ENCODE measurements around the gene SDHD. TPM values are rescaled to one million over a fixed set of nuclear protein-coding genes. Genes with fewer than 3 reads are reported as not detected.

The SDHD gene
- total and polyA plus RNA-seq, 9 donors: 86.3 to 109 (median 98.8) TPM

- no peaks in the 10 kb centered on the region for H3K9me3 ChIP-seq (replicated peaks; ENCODE audit: control insufficient read depth, low read depth, low read length)
These were observed 9.5 kb downstream of the SDHD start for GRCh38 chr11:112096194-112096593.

GRCh38 chr11:112097734-112098528 is 11.3 kb downstream of the SDHD start:
- WGBS (ENCODE audit: insufficient coverage): 97% methylated on average over 7 of the region's 11 CpGs
- H3K9me3 ChIP-seq (replicated peaks; ENCODE audit: control insufficient read depth, low read depth, low read length): no peaks in the 10 kb centered on the region
- no peak for DNase-seq
- no peaks in the 10 kb centered on the region for H3K27me3 ChIP-seq (ENCODE audit: control insufficient read depth, insufficient read depth, low read length)
- no peak overlapping the region for H3K27ac ChIP-seq (ENCODE audit: low read length)
- no peaks in the 10 kb centered on the region for H3K4me1 ChIP-seq (ENCODE audit: control insufficient read depth, insufficient read depth, low read length)
- no peak overlapping the region for H3K4me3 ChIP-seq (ENCODE audit: low read length)
- H3K36me3 ChIP-seq (ENCODE audit: control insufficient read depth, insufficient read depth, low read length): peaks cover 19% of the 10 kb centered on the region

More at GRCh38 chr11:112096194-112096593, 9.5 kb downstream of the SDHD start:
- H3K4me1 ChIP-seq (ENCODE audit: control insufficient read depth, insufficient read depth, low read length): no peaks in the 10 kb centered on the region
- H3K4me3 ChIP-seq (ENCODE audit: low read length): no peak overlapping the region
- H3K36me3 ChIP-seq (ENCODE audit: control insufficient read depth, insufficient read depth, low read length): peaks cover 34% of the 10 kb centered on the region
- H3K27ac ChIP-seq (ENCODE audit: low read length): no peak overlapping the region
- no peaks in the 10 kb centered on the region for H3K27me3 ChIP-seq (ENCODE audit: control insufficient read depth, insufficient read depth, low read length)
- no peak for DNase-seq

GRCh38 chr11:112100462-112100861 is 13.8 kb downstream of the SDHD start:
- no CpG with 5 or more reads among the region's 2 CpGs for WGBS (ENCODE audit: insufficient coverage)
- Histone ChIP-seq H3K27me3 (ENCODE audit: control insufficient read depth, insufficient read depth, low read length) (no peaks in the 10 kb centered on the region), H3K9me3 (replicated peaks; ENCODE audit: control insufficient read depth, low read depth, low read length) (no peaks in the 10 kb centered on the region), H3K36me3 (ENCODE audit: control insufficient read depth, insufficient read depth, low read length) (peaks cover 10% of the 10 kb centered on the region), H3K4me1 (ENCODE audit: control insufficient read depth, insufficient read depth, low read length) (no peaks in the 10 kb centered on the region), H3K4me3 (ENCODE audit: low read length) (no peak overlapping the region), H3K27ac (ENCODE audit: low read length) (no peak overlapping the region)
- DNase-seq: no peak

GRCh38 chr11:112103446-112103845 is 16.8 kb downstream of the SDHD start:
- H3K27ac ChIP-seq (ENCODE audit: low read length): no peak overlapping the region
- DNase-seq: no peak
- no peaks in the 10 kb centered on the region for H3K36me3 ChIP-seq (ENCODE audit: control insufficient read depth, insufficient read depth, low read length)
- no CpG with 5 or more reads among the region's 6 CpGs for WGBS (ENCODE audit: insufficient coverage)
- no peaks in the 10 kb centered on the region for H3K4me1 ChIP-seq (ENCODE audit: control insufficient read depth, insufficient read depth, low read length)
- H3K9me3 ChIP-seq (replicated peaks; ENCODE audit: control insufficient read depth, low read depth, low read length): no peaks in the 10 kb centered on the region
- H3K27me3 ChIP-seq (ENCODE audit: control insufficient read depth, insufficient read depth, low read length): no peaks in the 10 kb centered on the region
- no peak overlapping the region for H3K4me3 ChIP-seq (ENCODE audit: low read length)

GRCh38 chr11:112106070-112106469 is 19.4 kb downstream of the SDHD start:
- no peak overlapping the region for H3K27ac ChIP-seq (ENCODE audit: low read length)
- H3K4me1 ChIP-seq (ENCODE audit: control insufficient read depth, insufficient read depth, low read length): no peaks in the 10 kb centered on the region
- no peaks in the 10 kb centered on the region for H3K27me3 ChIP-seq (ENCODE audit: control insufficient read depth, insufficient read depth, low read length)
- no peak overlapping the region for H3K4me3 ChIP-seq (ENCODE audit: low read length)
- H3K9me3 ChIP-seq (replicated peaks; ENCODE audit: control insufficient read depth, low read depth, low read length): no peaks in the 10 kb centered on the region
- DNase-seq: no peak
- H3K36me3 ChIP-seq (ENCODE audit: control insufficient read depth, insufficient read depth, low read length): no peaks in the 10 kb centered on the region
- WGBS (ENCODE audit: insufficient coverage): no CpG with 5 or more reads among the region's 8 CpGs

- peak; percentile 69 for DNase-seq
- Histone ChIP-seq H3K36me3 (ENCODE audit: control insufficient read depth, insufficient read depth, low read length) (no peaks in the 10 kb centered on the region), H3K4me1 (ENCODE audit: control insufficient read depth, insufficient read depth, low read length) (no peaks in the 10 kb centered on the region), H3K9me3 (replicated peaks; ENCODE audit: control insufficient read depth, low read depth, low read length) (no peaks in the 10 kb centered on the region), H3K4me3 (ENCODE audit: low read length) (no peak overlapping the region), H3K27me3 (ENCODE audit: control insufficient read depth, insufficient read depth, low read length) (no peaks in the 10 kb centered on the region), H3K27ac (ENCODE audit: low read length) (no peak overlapping the region)
- 63% methylated on average over 1 of the region's 6 CpGs for WGBS (ENCODE audit: insufficient coverage)
These were observed 27.1 kb downstream of the SDHD start for GRCh38 chr11:112113539-112114457.

GRCh38 chr11:112114460-112114859 is 27.8 kb downstream of the SDHD start:
- H3K9me3 ChIP-seq (replicated peaks; ENCODE audit: control insufficient read depth, low read depth, low read length): no peaks in the 10 kb centered on the region
- H3K27me3 ChIP-seq (ENCODE audit: control insufficient read depth, insufficient read depth, low read length): no peaks in the 10 kb centered on the region
- no peak for DNase-seq
- H3K36me3 ChIP-seq (ENCODE audit: control insufficient read depth, insufficient read depth, low read length): no peaks in the 10 kb centered on the region
- H3K4me1 ChIP-seq (ENCODE audit: control insufficient read depth, insufficient read depth, low read length): no peaks in the 10 kb centered on the region
- 100% methylated on average over 1 of the region's 2 CpGs for WGBS (ENCODE audit: insufficient coverage)
- H3K4me3 ChIP-seq (ENCODE audit: low read length): no peak overlapping the region
- no peak overlapping the region for H3K27ac ChIP-seq (ENCODE audit: low read length)

- H3K4me3 ChIP-seq (ENCODE audit: low read length): no peak overlapping the region
- H3K9me3 ChIP-seq (replicated peaks; ENCODE audit: control insufficient read depth, low read depth, low read length): no peaks in the 10 kb centered on the region
- DNase-seq: no peak
- H3K4me1 ChIP-seq (ENCODE audit: control insufficient read depth, insufficient read depth, low read length): no peaks in the 10 kb centered on the region
- H3K36me3 ChIP-seq (ENCODE audit: control insufficient read depth, insufficient read depth, low read length): no peaks in the 10 kb centered on the region
- WGBS (ENCODE audit: insufficient coverage): 25% methylated on average over 1 of the region's 5 CpGs
- no peaks in the 10 kb centered on the region for H3K27me3 ChIP-seq (ENCODE audit: control insufficient read depth, insufficient read depth, low read length)
- H3K27ac ChIP-seq (ENCODE audit: low read length): no peak overlapping the region
These were observed 28.7 kb downstream of the SDHD start for GRCh38 chr11:112115386-112115785.

GRCh38 chr11:112118176-112118575 is 31.5 kb downstream of the SDHD start:
- H3K4me1 ChIP-seq (ENCODE audit: control insufficient read depth, insufficient read depth, low read length): no peaks in the 10 kb centered on the region
- H3K9me3 ChIP-seq (replicated peaks; ENCODE audit: control insufficient read depth, low read depth, low read length): no peaks in the 10 kb centered on the region
- DNase-seq: no peak
- no peak overlapping the region for H3K27ac ChIP-seq (ENCODE audit: low read length)
- no peaks in the 10 kb centered on the region for H3K36me3 ChIP-seq (ENCODE audit: control insufficient read depth, insufficient read depth, low read length)
- 86% methylated on average over 1 of the region's 2 CpGs for WGBS (ENCODE audit: insufficient coverage)
- H3K27me3 ChIP-seq (ENCODE audit: control insufficient read depth, insufficient read depth, low read length): no peaks in the 10 kb centered on the region
- no peak overlapping the region for H3K4me3 ChIP-seq (ENCODE audit: low read length)

- H3K4me1 ChIP-seq (ENCODE audit: control insufficient read depth, insufficient read depth, low read length): no peaks in the 10 kb centered on the region
- no peaks in the 10 kb centered on the region for H3K27me3 ChIP-seq (ENCODE audit: control insufficient read depth, insufficient read depth, low read length)
- no peak overlapping the region for H3K27ac ChIP-seq (ENCODE audit: low read length)
- no peak for DNase-seq
- no peaks in the 10 kb centered on the region for H3K36me3 ChIP-seq (ENCODE audit: control insufficient read depth, insufficient read depth, low read length)
- no peaks in the 10 kb centered on the region for H3K9me3 ChIP-seq (replicated peaks; ENCODE audit: control insufficient read depth, low read depth, low read length)
- WGBS (ENCODE audit: insufficient coverage): 75% methylated on average over 1 of the region's 5 CpGs
- no peak overlapping the region for H3K4me3 ChIP-seq (ENCODE audit: low read length)
These were observed 35.4 kb downstream of the SDHD start for GRCh38 chr11:112121981-112122615.
